HCT116 (cell line): ENCODE data around the gene ALKBH4.
"Not testable (repeated sequence)": the region's sequence is repeated elsewhere in the genome, so short reads cannot be mapped to it uniquely, and the experiment has no call there.

ENCODE experiments used
- CEBPB ChIP-seq: IDR thresholded peaks from 2 replicates; pipeline ENCODE4 v1.6.1; 2012; ENCODE audit warnings: low read depth
- EZH2 ChIP-seq: fragments of 200-600 bp; sonication (generic); IDR thresholded peaks from 2 replicates; pipeline ENCODE4 v1.6.1; 2017; ENCODE audit warnings: antibody characterized with exemption, mixed run types
- POLR2A ChIP-seq: IDR thresholded peaks from 2 replicates; pipeline ENCODE4 v1.7.0; 2011; ENCODE audit warnings: borderline replicate concordance; ENCODE audit not compliant: insufficient read depth, insufficient read length; ENCODE audit errors: extremely low read depth
- POLR2AphosphoS5 ChIP-seq: IDR thresholded peaks from 2 replicates; pipeline ENCODE4 v1.6.1; 2011; ENCODE audit warnings: mild to moderate bottlenecking, low read depth, low read length, moderate library complexity
- SP1 ChIP-seq: IDR thresholded peaks from 2 replicates; pipeline ENCODE4 v1.6.1; 2012; ENCODE audit warnings: low read depth
- TF ChIP-seq, protein P1 (sequence below), 3 experiments: fragments of 200-600 bp in 1 of 3; sonication (generic) in 1 of 3; IDR thresholded peaks in 2 of 3; conservative IDR thresholded peaks in 1 of 3; 2 replicates each; pipeline ENCODE4 v1.5.1; 2012 to 2017; ENCODE audit warnings: low read depth in 2 of 3, low read length in 2 of 3, antibody characterized with exemption in 1 of 3, borderline replicate concordance in 1 of 3, control low read depth in 1 of 3, mild to moderate bottlenecking in 1 of 3, mixed read lengths in 1 of 3, mixed run types in 1 of 3, moderate library complexity in 1 of 3; ENCODE audit not compliant: insufficient read depth in 1 of 3
- TF ChIP-seq, protein P2 (sequence below): IDR thresholded peaks from 2 replicates; pipeline ENCODE4 v1.6.1; 2011; ENCODE audit warnings: mild to moderate bottlenecking, low read length, moderate library complexity; ENCODE audit not compliant: insufficient replicate concordance; ENCODE audit errors: extremely low read depth
- TF ChIP-seq, protein P3 (sequence below): IDR thresholded peaks from 2 replicates; pipeline ENCODE4 v1.6.1; 2012; ENCODE audit warnings: low read depth

DNA sequence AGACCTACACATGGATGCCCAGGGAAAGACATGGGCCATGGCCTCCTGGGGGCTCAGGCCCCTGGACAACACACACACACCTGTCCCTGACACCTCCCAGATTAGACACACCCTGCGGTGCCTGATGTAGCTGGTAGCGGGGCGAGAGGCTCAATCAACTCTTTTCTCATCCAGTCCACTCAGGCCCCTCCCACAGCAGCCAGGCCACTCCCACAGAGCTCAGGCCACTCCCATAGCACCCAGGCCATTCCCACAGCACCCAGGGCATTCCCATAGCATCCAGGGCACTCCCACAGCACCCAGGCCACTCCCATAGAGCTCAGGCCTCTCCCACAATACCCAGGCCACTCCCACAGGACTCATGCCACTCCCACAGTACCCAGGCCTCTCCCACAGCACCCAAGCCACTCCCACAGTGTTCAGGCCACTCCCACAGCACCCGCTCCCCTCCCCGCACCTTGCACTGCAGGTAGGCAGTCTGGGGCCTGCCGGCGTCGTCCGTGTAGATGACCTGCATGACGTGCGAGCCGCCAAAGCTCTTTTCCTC lies 25.9 kb upstream of the ALKBH4 start:
- TF ChIP-seq, protein P1, sequence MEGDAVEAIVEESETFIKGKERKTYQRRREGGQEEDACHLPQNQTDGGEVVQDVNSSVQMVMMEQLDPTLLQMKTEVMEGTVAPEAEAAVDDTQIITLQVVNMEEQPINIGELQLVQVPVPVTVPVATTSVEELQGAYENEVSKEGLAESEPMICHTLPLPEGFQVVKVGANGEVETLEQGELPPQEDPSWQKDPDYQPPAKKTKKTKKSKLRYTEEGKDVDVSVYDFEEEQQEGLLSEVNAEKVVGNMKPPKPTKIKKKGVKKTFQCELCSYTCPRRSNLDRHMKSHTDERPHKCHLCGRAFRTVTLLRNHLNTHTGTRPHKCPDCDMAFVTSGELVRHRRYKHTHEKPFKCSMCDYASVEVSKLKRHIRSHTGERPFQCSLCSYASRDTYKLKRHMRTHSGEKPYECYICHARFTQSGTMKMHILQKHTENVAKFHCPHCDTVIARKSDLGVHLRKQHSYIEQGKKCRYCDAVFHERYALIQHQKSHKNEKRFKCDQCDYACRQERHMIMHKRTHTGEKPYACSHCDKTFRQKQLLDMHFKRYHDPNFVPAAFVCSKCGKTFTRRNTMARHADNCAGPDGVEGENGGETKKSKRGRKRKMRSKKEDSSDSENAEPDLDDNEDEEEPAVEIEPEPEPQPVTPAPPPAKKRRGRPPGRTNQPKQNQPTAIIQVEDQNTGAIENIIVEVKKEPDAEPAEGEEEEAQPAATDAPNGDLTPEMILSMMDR (IDR thresholded peaks at IDR 0.05 in 2 of 3, conservative IDR thresholded peaks at IDR 0.05 in 1 of 3; ENCODE audit: borderline replicate concordance in 1 of 3, insufficient read depth in 1 of 3, low read depth in 2 of 3, low read length in 2 of 3): not testable (repeated sequence)
- not testable (repeated sequence) for TF ChIP-seq EZH2, POLR2AphosphoS5, SP1, POLR2A, CEBPB
- TF ChIP-seq, protein P2, sequence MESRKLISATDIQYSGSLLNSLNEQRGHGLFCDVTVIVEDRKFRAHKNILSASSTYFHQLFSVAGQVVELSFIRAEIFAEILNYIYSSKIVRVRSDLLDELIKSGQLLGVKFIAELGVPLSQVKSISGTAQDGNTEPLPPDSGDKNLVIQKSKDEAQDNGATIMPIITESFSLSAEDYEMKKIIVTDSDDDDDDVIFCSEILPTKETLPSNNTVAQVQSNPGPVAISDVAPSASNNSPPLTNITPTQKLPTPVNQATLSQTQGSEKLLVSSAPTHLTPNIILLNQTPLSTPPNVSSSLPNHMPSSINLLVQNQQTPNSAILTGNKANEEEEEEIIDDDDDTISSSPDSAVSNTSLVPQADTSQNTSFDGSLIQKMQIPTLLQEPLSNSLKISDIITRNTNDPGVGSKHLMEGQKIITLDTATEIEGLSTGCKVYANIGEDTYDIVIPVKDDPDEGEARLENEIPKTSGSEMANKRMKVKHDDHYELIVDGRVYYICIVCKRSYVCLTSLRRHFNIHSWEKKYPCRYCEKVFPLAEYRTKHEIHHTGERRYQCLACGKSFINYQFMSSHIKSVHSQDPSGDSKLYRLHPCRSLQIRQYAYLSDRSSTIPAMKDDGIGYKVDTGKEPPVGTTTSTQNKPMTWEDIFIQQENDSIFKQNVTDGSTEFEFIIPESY: not testable (repeated sequence)
- TF ChIP-seq, protein P3, sequence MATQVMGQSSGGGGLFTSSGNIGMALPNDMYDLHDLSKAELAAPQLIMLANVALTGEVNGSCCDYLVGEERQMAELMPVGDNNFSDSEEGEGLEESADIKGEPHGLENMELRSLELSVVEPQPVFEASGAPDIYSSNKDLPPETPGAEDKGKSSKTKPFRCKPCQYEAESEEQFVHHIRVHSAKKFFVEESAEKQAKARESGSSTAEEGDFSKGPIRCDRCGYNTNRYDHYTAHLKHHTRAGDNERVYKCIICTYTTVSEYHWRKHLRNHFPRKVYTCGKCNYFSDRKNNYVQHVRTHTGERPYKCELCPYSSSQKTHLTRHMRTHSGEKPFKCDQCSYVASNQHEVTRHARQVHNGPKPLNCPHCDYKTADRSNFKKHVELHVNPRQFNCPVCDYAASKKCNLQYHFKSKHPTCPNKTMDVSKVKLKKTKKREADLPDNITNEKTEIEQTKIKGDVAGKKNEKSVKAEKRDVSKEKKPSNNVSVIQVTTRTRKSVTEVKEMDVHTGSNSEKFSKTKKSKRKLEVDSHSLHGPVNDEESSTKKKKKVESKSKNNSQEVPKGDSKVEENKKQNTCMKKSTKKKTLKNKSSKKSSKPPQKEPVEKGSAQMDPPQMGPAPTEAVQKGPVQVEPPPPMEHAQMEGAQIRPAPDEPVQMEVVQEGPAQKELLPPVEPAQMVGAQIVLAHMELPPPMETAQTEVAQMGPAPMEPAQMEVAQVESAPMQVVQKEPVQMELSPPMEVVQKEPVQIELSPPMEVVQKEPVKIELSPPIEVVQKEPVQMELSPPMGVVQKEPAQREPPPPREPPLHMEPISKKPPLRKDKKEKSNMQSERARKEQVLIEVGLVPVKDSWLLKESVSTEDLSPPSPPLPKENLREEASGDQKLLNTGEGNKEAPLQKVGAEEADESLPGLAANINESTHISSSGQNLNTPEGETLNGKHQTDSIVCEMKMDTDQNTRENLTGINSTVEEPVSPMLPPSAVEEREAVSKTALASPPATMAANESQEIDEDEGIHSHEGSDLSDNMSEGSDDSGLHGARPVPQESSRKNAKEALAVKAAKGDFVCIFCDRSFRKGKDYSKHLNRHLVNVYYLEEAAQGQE: not testable (repeated sequence)
